ENCODE results near the gene RPF1.
"Not testable (repeated sequence)": the region's sequence is repeated elsewhere in the genome, so short reads cannot be mapped to it uniquely, and the experiment has no call there.

The RPF1 gene, protein sequence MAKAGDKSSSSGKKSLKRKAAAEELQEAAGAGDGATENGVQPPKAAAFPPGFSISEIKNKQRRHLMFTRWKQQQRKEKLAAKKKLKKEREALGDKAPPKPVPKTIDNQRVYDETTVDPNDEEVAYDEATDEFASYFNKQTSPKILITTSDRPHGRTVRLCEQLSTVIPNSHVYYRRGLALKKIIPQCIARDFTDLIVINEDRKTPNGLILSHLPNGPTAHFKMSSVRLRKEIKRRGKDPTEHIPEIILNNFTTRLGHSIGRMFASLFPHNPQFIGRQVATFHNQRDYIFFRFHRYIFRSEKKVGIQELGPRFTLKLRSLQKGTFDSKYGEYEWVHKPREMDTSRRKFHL

DNA sequence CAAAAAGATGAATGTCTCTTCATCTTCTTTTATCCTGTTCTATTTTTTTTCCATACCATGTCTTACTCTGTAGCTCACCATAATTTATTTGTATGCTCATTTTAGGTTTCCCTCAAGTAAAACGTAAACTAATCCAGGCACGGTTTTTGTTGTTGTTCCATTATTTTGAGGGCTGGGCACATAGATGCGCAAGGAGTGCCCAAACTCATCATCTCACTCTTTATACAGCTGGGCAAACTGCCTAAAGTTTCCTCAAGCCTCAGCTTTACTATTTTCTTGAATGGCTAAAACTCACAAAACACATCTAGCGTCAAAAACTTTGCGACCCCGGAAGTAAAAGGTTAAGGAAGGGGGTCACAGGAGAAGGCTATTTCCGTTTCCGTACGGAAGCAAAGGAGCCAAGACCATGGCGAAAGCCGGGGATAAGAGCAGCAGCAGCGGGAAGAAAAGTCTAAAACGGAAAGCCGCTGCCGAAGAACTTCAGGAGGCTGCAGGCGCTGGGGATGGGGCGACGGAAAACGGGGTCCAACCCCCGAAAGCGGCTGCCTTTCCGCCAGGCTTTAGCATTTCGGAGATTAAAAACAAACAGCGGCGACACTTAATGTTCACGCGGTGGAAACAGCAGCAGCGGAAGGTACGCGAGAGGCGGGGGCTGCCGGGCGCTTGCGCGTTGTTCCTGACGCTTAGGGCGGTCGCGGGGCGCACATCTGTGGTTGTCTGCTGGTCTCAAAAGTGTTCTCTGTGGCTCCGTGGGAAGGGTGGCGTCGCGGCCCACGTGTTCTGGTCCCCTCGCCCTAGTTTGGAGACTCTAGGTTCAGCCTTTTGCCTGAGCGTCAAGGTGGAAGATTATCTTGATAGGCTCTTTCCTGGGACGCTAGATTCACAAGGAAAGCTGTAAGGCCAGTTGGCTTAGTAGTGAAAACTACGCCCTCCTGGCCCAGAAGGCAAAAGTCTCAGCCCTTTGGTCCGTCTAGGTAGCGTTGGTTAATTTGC, at the start of gene RPF1:
RPF1 (plus strand) TSS at position 391 of the 993 bp plus-strand sequence; CDS start at position 407, 16 bp downstream.
- DNase-seq, result peak; percentile 93

GRCh38 chr1:84430546-84430945, 48.5 kb upstream of the RPF1 start:
- no peak for DNase-seq

DNA sequence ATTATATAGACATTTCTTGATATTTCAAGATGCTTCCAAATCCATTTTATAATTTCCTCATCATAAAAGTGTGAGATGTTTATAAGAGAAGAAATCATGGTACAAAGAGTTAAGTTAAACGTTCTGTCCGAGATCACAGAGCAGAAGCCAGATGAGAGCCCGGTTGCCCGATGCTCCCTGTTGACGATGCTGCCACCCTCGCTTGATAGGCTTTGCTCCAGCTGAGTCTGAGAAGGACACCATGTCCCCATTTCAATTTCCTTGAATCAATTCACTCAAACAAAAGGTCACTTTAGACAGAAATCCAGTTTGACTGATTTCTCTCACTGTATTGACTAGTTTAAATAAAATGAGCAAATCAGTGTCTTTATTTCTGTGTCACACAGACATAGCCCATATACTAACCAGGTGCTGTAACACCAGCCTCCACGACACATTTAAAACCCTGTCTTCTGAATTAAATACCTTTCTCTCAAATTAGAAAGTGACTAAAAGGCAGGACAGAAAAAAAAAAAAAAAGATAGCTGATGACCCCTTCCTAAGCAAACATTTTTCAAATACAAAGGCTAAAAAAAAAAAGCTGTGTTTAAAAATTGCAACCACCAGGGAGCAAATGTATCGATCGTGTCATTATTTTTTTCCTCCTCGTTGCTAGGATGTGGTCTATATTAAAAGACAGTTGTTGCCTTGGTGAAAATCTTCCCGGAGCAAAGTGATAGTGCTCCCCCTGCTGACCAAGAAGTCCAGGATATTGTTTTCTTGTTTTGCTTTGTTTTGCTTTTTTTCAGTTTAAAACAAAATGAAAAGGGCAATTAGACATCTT, 45.6 kb upstream of the RPF1 start:
- peak; percentile 82 for DNase-seq

GRCh38 chr1:84434081-84434769, 44.8 kb upstream of the RPF1 start:
- DNase-seq, result no peak

DNA sequence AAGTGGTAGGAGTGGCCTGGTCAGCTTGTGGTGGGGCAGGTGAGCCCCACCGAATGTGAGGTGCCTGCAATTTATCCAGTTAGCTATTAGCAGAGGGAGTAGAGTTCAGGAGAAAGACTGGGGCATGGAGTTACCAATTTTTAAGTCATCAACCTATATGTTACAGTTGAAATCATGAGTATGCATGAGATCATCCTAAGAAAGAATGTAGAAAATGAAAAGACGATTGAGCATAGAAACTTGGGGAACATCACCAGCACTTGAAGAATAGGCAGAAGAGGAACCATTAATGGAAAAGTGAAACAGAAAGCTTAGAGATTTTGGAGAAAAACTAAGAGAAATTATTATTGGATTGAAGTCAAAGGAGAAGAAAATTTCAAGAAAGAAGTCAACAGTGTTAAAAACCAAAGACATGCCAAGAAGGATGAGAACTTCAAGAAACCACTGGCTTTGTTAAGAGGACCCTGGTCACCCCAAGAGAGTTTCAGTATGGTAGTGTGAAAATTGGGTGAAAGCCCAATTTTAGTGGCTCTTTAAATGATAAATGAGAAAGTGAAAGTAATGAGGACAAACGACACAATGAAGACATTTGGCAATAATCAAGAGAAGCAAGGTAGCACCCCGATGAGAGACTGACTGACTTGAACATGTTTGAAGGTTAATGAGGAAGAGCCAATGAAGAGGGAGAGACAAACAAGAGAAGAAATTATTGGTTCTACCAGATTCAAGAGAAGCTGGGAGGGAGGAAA, 44.1 kb upstream of the RPF1 start:
- DNase-seq, result peak; percentile 25

DNA sequence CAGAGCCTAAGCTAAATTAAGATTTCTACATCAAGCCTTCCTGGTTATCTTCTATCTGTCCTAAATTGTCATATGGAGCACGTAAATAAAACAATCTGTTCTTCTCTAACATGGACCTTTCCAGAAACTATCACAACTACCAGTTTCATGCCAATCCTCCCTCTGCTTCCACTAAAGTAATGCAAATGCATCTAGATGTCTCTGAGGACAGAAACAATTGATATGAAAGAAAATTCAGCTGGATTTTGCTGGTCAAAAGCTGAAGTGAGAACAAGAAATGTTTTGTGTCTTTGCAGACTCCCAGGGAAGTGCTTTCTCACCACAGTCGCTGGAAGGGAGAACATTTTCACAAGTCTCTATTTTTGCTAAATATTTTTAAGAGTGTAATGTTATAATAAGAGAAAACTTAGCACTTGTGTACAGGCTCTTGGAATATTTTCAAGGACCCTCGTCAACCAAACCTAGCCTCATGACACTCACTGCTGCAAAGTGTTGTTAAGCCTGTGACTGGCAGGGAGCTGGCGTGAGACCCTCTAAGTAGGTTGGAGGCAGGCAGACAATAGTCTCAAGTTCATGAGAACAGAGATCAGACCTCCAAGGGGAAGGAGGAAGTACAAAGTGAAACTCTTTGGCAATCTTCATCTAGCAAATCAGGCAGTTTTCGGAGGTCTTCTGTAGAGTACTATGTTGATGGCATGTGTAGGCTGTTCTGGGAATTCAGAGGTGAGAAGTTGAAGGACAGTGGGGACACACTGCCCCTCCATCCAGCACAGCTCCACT, 42.0 kb upstream of the RPF1 start:
- peak; percentile 14 for DNase-seq

- DNase-seq, result peak; percentile 89
Measured at GRCh38 chr1:84442256-84442655, 36.8 kb upstream of the RPF1 start.

- DNase-seq, result not testable (repeated sequence)
Measured at GRCh38 chr1:84442747-84443646, 36.1 kb upstream of the RPF1 start.

DNA sequence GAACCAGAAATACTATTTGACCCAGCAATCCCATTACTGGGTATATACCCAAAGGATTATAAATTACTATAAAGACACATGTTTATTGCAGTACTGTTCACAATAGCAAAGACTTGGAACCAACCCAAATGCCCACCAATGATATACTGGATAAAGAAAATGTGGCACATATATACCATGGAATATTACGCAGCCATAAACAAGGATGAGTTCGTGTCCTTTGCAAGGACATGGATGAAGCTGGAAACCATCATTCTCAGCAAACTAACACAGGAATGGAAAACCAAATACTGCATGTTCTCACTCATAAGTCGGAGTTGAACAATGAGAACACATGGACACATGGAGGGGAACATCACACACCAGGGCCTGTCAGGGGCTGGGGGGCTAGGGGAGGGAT, 30.4 kb upstream of the RPF1 start:
- DNase-seq, result not testable (repeated sequence)

GRCh38 chr1:84450910-84451309, 28.2 kb upstream of the RPF1 start:
- DNase-seq, result no peak

- no peak for DNase-seq
Measured at GRCh38 chr1:84452436-84452835, 26.6 kb upstream of the RPF1 start.

GRCh38 chr1:84462118-84462517, 16.9 kb upstream of the RPF1 start:
- DNase-seq, result no peak

DNA sequence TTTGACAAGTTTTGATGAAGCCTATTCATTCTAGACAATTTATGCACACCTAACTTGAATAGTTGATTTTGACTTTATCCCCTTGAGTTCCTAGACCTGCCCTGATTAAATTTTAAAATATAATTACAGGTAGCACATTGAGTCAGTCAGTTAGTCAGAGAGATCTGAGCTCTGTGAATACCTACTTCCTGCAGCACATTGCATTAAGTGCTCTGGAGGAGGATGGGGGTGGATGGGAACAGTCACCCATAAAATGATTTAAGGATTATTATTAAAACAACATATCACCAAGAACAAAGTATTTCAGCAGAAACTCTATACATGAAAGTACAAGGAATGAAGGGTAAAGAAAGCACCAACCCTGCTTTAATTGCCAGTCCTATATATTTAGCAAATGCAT, 11.8 kb upstream of the RPF1 start:
- DNase-seq, result no peak

GRCh38 chr1:84476225-84476624, 2.8 kb upstream of the RPF1 start:
- no peak for DNase-seq

GRCh38 chr1:84479998-84480397, 932 bp downstream of the RPF1 start:
- DNase-seq, result peak; percentile 23

DNA sequence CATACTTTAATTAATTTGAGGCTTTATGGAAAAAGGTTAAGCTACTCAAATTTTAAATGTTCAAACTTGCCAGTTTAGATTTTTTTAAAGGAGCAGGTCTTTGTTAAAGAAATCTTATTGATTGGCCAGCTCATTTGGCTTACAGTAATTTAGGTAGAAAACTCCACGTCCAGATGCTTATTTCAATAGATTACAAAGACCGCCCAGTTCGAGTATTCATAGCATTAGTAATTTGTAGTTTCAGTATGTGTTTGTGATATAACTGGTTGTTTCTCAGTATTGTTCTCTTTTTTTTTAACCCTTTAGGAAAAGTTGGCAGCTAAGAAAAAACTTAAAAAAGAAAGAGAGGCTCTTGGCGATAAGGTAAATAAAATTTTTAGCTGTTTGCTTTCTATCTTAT, 1.6 kb downstream of the RPF1 start:
- no peak for DNase-seq

DNA sequence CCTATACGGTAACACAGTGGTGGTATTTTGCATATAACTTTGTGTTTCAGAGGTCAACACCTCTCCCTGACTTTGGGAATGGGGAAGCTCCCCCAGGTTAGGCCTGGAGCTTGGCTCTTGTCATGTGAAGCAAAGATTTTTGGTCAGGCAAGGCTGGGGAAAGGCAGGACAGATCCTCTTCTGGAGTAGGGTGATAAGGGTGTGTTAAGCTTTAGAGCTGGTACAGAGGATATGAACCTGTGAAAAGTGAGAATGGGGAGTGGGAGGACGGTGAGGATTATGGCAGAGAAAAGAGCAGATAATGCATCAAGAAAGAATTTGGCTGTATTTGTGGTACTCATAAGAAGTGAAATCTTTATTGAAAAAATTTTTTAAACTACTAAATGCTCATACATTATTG, 2.3 kb downstream of the RPF1 start:
- no peak for DNase-seq

- no peak for DNase-seq
Measured at GRCh38 chr1:84488107-84488506, 9.0 kb downstream of the RPF1 start.

GRCh38 chr1:84489766-84490165, 10.7 kb downstream of the RPF1 start:
- DNase-seq, result no peak

- DNase-seq, result no peak
Measured at GRCh38 chr1:84492726-84493125, 13.7 kb downstream of the RPF1 start.

Data from hematopoietic multipotent progenitor cell treated with erythropoietin and hydrocortisone succinate and interleukin-3 and kit ligand, for 8 days (in vitro differentiated cells).